ENCODE data around the gene TSPAN15.

Gene TSPAN15

GRCh38 chr10:69554611-69555010, 103.3 kb downstream of the TSPAN15 start:
- no peak for ATAC-seq (replicated peaks; ENCODE audit: extremely low read depth, poor library complexity, severe bottlenecking)
- Mint-ChIP-seq H3K9me3 (peaks cover 10% of the 10 kb centered on the region), H3K4me1 (peaks cover 17% of the 10 kb centered on the region), H3K4me3 (no peak overlapping the region), H3K27ac (ENCODE audit: low read depth) (no peak overlapping the region), H3K36me3 (ENCODE audit: insufficient read depth) (no peaks in the 10 kb centered on the region), H3K27me3 (peaks cover 57% of the 10 kb centered on the region)
- DNase-seq (ENCODE audit: low spot score in 2 of 2), result no peak

All from central memory CD8-positive, alpha-beta T cell (primary cell).